BJ (cell line): ENCODE data around the gene C9orf153. TPM values are rescaled to one million over a fixed set of nuclear protein-coding genes. Genes with fewer than 3 reads are reported as not detected.

Experiments
- CTCF ChIA-PET: fragments of 350-600 bp; formaldehyde crosslinking; extraction: SDS; loops from one replicate; lab custom pipeline; 2021; ENCODE audit warnings: antibody characterized with exemption, inconsistent platforms; lab: Yijun Ruan, JAX
- POLR2A ChIA-PET: fragments of 300-600 bp; sonication (Branson Sonifier 250); formaldehyde crosslinking; extraction: SDS; loops from one replicate; lab custom pipeline; 2021; ENCODE audit warnings: antibody characterized with exemption; lab: Charles Lee
- DNase-seq: peaks from one replicate; pipeline ENCODE4 v3.0.0-alpha.2; 2011; ENCODE audit warnings: low read depth
- H3K27me3 ChIP-seq: 2 replicates; pipeline ENCODE4 v1.6.0; 2011; ENCODE audit warnings: low read length; ENCODE audit not compliant: control insufficient read depth, insufficient read depth
- H3K36me3 ChIP-seq: 2 replicates; pipeline ENCODE4 v1.5.1; 2011; ENCODE audit warnings: low read length; ENCODE audit not compliant: control insufficient read depth, insufficient read depth
- H3K4me3 ChIP-seq: 2 replicates; pipeline ENCODE4 v1.5.1; 2011; ENCODE audit warnings: low read depth, mild to moderate bottlenecking, control low read depth, low read length
- CTCF ChIP-seq: IDR thresholded peaks from 2 replicates; pipeline ENCODE4 v1.5.1; 2011; ENCODE audit warnings: low read depth, mild to moderate bottlenecking, control low read depth, inconsistent platforms, low read length, moderate library complexity; ENCODE audit not compliant: insufficient read depth
- polyA plus RNA-seq: library from polyadenylated mRNA; depleted of rRNA; stranded (reverse); fragments of >200 nt; gene quantifications from 2 replicates; pipeline ENCODE4 v1.2.3, GENCODE V29; 2011

C9orf153 gene
- polyA plus RNA-seq, 1 experiment, result not detected

GRCh38 chr9:86241216-86241615 is 18.2 kb downstream of the C9orf153 start:
- TF ChIP-seq CTCF, result no peak
- H3K27me3 ChIP-seq, result no peaks in the 10 kb centered on the region
- no peak overlapping the region for H3K4me3 ChIP-seq
- POLR2A ChIA-PET, result no interaction called here
- CTCF ChIA-PET, result interaction anchor here (3.7 kb wide), 1 partner anchor 39 kb away, joined by 11 read pairs; no protein-coding TSS in a partner anchor
- no peaks in the 10 kb centered on the region for H3K36me3 ChIP-seq
- no peak for DNase-seq

GRCh38 chr9:86238861-86239770 is 20.3 kb downstream of the C9orf153 start:
- Histone ChIP-seq H3K36me3 (no peaks in the 10 kb centered on the region), H3K4me3 (no peak overlapping the region), H3K27me3 (no peaks in the 10 kb centered on the region)
- no peak for DNase-seq
- CTCF ChIA-PET, result interaction anchor here (0.7 to 3.7 kb wide), 3 partner anchors 12 to 36 kb away, joined by 3 to 11 read pairs (median 3); no protein-coding TSS in a partner anchor
- TF ChIP-seq CTCF, result no peak
- POLR2A ChIA-PET, result no interaction called here

- TF ChIP-seq CTCF, result no peak
- DNase-seq, result no peak
- CTCF ChIA-PET, result interaction anchor here (0.9 kb wide), 1 partner anchor 29 kb away, joined by 3 read pairs; no protein-coding TSS in a partner anchor
Measured at GRCh38 chr9:86230858-86231257, 28.6 kb downstream of the C9orf153 start.

GRCh38 chr9:86222667-86223066 is 36.8 kb downstream of the C9orf153 start:
- POLR2A ChIA-PET, result no interaction called here
- TF ChIP-seq CTCF, result no peak
- no peak overlapping the region for H3K4me3 ChIP-seq
- CTCF ChIA-PET, result interaction anchor here (1.2 kb wide), 1 partner anchor 21 kb away, joined by 6 read pairs; no protein-coding TSS in a partner anchor
- DNase-seq, result no peak
- no peaks in the 10 kb centered on the region for H3K36me3 ChIP-seq
- no peaks in the 10 kb centered on the region for H3K27me3 ChIP-seq

More at GRCh38 chr9:86230858-86231257, 28.6 kb downstream of the C9orf153 start:
- POLR2A ChIA-PET, result no interaction called here
- Histone ChIP-seq H3K27me3 (no peaks in the 10 kb centered on the region), H3K36me3 (no peaks in the 10 kb centered on the region), H3K4me3 (no peak overlapping the region)

- Histone ChIP-seq H3K36me3 (no peaks in the 10 kb centered on the region), H3K4me3 (no peak overlapping the region), H3K27me3 (no peaks in the 10 kb centered on the region)
- CTCF ChIA-PET, result no interaction called here
- no peak for DNase-seq
- POLR2A ChIA-PET, result no interaction called here
- TF ChIP-seq CTCF, result no peak
Measured at GRCh38 chr9:86219606-86220005, 39.9 kb downstream of the C9orf153 start.
